ENCODE results near the gene DDR2. TPM values are rescaled to one million over a fixed set of nuclear protein-coding genes. Genes with fewer than 3 reads are reported as not detected.

DDR2 gene
- total and polyA plus RNA-seq, 8 donors = 1.4 to 14.6 (median 3.3) TPM

DNA sequence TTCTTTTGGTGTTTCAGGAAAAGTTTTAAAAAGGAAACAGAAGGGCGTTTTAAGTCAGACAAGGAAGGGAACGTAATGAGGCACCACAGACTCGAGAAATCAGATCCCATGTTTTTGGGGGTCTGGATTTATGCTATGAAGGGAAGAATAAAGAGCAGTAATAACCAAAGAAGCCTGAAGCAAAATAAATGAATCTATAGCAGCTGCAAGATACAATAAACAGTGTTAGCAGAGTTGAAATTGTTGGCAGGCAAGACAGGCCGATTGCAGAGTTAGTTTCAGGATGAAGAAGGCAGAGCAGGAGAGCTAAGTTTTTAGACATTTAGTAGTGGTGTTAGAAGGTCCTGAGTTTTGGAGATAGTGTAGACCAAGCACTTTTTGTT, 425 bp downstream of the DDR2 start:
- H3K27ac ChIP-seq = peak overlapping the region in 1 of 4 donors; percentile 26
- FAIRE-seq = no peak
- H3K4me3 ChIP-seq = peak overlapping the region in 1 of 4 donors; percentile 6
- H3K36me3 ChIP-seq = no peaks in the 10 kb centered on the region
- intact Hi-C loops (cut with DNase I) = no loop called here
- H3K4me1 ChIP-seq = no peaks in the 10 kb centered on the region
- H3K27me3 ChIP-seq = no peaks in the 10 kb centered on the region
- DNase-seq = no peak
- no peak for ATAC-seq
- no peaks in the 10 kb centered on the region for H3K9me3 ChIP-seq
- TF ChIP-seq, protein P1, sequence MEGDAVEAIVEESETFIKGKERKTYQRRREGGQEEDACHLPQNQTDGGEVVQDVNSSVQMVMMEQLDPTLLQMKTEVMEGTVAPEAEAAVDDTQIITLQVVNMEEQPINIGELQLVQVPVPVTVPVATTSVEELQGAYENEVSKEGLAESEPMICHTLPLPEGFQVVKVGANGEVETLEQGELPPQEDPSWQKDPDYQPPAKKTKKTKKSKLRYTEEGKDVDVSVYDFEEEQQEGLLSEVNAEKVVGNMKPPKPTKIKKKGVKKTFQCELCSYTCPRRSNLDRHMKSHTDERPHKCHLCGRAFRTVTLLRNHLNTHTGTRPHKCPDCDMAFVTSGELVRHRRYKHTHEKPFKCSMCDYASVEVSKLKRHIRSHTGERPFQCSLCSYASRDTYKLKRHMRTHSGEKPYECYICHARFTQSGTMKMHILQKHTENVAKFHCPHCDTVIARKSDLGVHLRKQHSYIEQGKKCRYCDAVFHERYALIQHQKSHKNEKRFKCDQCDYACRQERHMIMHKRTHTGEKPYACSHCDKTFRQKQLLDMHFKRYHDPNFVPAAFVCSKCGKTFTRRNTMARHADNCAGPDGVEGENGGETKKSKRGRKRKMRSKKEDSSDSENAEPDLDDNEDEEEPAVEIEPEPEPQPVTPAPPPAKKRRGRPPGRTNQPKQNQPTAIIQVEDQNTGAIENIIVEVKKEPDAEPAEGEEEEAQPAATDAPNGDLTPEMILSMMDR (IDR thresholded peaks at IDR 0.05) = no peak
- 71 to 74% methylated on average over 4 of the region's 4 CpGs for WGBS, 2 donors

DNA sequence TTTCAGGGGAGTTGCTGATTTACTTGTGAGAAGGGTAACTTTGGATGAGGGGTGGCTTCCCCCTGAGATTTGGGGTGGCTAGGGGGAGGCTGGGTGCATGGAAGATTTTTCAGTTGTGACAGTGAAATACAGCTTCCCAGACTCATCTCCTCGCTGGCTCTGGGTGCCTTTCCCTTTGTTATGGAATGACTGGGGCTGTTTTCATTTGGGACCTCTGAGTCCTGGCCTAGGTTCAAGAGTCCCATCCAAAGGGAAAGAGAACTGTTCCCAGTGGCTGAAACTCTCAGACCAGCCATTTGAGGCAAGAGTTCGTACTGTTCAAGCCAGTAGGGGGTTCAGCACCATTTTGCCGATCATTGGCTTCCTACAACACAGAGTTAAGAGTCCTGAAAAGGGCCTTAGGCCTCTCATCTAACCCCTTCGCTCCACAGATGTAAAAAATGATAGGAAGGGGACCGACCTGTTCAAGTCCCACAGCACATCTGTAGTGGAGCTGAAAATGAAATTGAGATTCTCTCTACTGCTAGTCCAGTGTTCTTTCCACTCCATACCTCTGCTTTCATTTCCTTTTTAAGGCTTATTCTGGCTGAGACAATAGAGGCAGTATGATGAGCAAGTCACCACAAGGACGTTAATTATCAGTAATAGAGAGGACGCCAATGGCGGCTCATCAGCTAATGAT, 958 bp downstream of the DDR2 start:
- TF ChIP-seq, protein P1 (IDR thresholded peaks at IDR 0.05) = no peak
- FAIRE-seq (no peak), DNase-seq (no peak), ATAC-seq (peak in 1 of 4 donors; percentile 27)
- intact Hi-C loops (cut with DNase I) = no loop called here
- Histone ChIP-seq H3K9me3 (no peaks in the 10 kb centered on the region), H3K4me1 (no peaks in the 10 kb centered on the region), H3K27ac (peak overlapping the region in 1 of 4 donors; percentile 26), H3K4me3 (peak overlapping the region in 1 of 4 donors; percentile 6), H3K27me3 (no peaks in the 10 kb centered on the region), H3K36me3 (no peaks in the 10 kb centered on the region)
- 86 to 89% methylated on average over 8 of the region's 8 CpGs for WGBS, 2 donors

DNA sequence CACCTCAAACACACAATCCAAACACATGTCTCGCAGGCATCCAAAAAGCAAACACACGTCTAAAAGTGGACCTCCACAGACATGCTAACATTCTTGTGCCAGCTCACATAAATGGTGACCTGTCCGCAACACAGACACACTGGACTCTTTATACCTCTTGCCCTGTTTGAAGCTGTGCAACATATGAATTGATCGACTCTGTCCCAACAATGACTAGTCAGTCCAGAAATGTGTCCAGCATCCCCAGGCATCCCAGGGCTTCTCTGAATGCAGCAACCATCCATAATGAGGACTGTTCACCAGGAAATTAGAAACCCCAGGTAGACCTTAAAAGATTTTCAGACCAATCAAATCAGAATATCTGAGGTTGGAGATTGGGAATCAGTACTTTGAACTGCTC, 3.2 kb downstream of the DDR2 start:
- no peak for DNase-seq
- no peaks in the 10 kb centered on the region for H3K4me1 ChIP-seq
- H3K4me3 ChIP-seq = no peak overlapping the region
- no peaks in the 10 kb centered on the region for H3K36me3 ChIP-seq
- no peak for ATAC-seq
- H3K27me3 ChIP-seq = no peaks in the 10 kb centered on the region
- FAIRE-seq = no peak
- no peaks in the 10 kb centered on the region for H3K9me3 ChIP-seq
- WGBS, 2 donors = 72 to 75% methylated on average over 4 of the region's 4 CpGs
- H3K27ac ChIP-seq = no peak overlapping the region
- TF ChIP-seq, protein P1 (IDR thresholded peaks at IDR 0.05) = no peak
- intact Hi-C loops (cut with DNase I) = no loop called here

DNA sequence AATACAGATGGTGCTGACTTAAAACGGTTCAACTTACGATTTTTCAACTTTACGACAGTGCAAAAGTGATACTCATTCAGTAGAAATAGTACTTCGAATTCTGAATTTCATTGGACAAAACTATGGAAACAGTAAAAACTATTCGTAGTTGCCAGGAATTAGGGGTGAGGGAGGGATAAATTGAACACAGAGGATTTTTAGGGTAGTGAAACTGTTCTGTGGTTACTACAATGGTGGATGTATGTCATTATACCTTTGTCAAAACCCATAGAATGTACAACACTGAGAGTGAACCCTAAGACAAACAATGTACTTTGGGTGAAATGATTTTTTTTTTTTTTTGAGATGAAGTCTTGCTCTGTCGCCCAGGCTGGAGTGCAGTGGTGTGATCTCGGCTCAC, 7.5 kb downstream of the DDR2 start:
- no peak for FAIRE-seq
- H3K27me3 ChIP-seq = no peaks in the 10 kb centered on the region
- no peaks in the 10 kb centered on the region for H3K4me1 ChIP-seq
- no peaks in the 10 kb centered on the region for H3K9me3 ChIP-seq
- no peak for ATAC-seq
- TF ChIP-seq, protein P1 (IDR thresholded peaks at IDR 0.05) = no peak
- no peak for DNase-seq
- 90% methylated on average over 7 of the region's 7 CpGs for WGBS, 2 donors
- intact Hi-C loops (cut with DNase I) = no loop called here
- no peaks in the 10 kb centered on the region for H3K36me3 ChIP-seq
- no peak overlapping the region for H3K27ac ChIP-seq
- no peak overlapping the region for H3K4me3 ChIP-seq

DNA sequence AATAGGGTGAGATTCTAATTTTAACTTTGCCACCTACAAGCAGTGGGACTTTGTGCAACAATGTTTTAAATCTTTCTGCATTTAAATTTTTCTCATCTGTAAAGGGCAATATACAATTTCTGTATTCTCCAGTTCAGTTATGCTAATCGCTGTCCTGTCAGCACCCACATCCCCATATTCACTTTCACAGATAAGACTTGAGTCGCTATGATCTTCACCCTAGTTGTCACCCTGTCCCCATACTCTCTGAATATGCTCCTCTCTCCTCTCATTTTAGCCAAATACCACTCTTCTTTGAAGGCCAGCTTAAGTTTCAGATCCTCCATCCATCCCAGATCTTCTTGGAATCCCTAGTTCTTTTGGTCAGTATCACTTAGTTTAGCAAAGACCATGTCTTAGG, 8.8 kb downstream of the DDR2 start:
- Histone ChIP-seq H3K4me3 (no peak overlapping the region), H3K36me3 (no peaks in the 10 kb centered on the region), H3K9me3 (no peaks in the 10 kb centered on the region), H3K27ac (no peak overlapping the region), H3K4me1 (no peaks in the 10 kb centered on the region), H3K27me3 (no peaks in the 10 kb centered on the region)
- DNase-seq = no peak
- TF ChIP-seq, protein P1 (IDR thresholded peaks at IDR 0.05) = no peak
- ATAC-seq = no peak
- WGBS, 2 donors = 90 to 91% methylated on average over 2 of the region's 2 CpGs
- FAIRE-seq = no peak
- intact Hi-C loops (cut with DNase I) = no loop called here

Data from pancreas (tissue), 10 donors.